Measurements from ENCODE around the gene CDC6. TPM values are rescaled to one million over a fixed set of nuclear protein-coding genes. Genes with fewer than 3 reads are reported as not detected.

Gene CDC6
- total RNA-seq, 1 donor from 2014 or later, result 8.8 TPM

- peaks cover 2% of the 10 kb centered on the region for H3K36me3 ChIP-seq (ENCODE audit: control insufficient read depth, insufficient read depth, low read length)
- H3K4me3 ChIP-seq (ENCODE audit: low read depth, low read length), result no peak overlapping the region
- TF ChIP-seq CTCF (IDR thresholded peaks at IDR 0.05; ENCODE audit: insufficient read depth, low read length, poor library complexity, severe bottlenecking), result no peak
- no peaks in the 10 kb centered on the region for H3K27me3 ChIP-seq (ENCODE audit: control insufficient read depth, insufficient read depth, low read length)
- no peak for DNase-seq (ENCODE audit: low read depth)
Observed at GRCh38 chr17:40338941-40339649, 51.4 kb downstream of the CDC6 start.

DNA sequence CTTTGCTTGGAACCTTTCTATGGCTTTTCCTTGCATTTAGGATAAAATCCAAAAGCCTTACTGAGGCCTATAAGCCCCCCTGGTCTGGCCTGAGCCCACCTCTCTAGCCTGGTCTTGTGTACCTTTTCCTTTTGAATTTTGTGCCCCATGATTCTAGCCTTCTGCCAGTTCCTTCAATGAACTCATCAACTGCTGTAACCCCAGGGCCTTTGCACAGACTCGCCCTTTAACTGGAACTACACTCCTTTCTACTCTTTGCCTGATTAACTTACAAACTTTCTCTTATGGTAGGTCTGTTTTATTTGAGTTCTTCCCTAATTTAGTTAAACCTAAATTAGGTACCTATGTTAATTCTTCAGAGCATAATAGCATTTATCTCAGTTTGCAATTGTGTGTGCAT lies 52.6 kb downstream of the CDC6 start:
- no peak for TF ChIP-seq CTCF (IDR thresholded peaks at IDR 0.05; ENCODE audit: insufficient read depth, low read length, poor library complexity, severe bottlenecking)
- Histone ChIP-seq H3K27me3 (ENCODE audit: control insufficient read depth, insufficient read depth, low read length) (no peaks in the 10 kb centered on the region), H3K4me3 (ENCODE audit: low read depth, low read length) (no peak overlapping the region), H3K36me3 (ENCODE audit: control insufficient read depth, insufficient read depth, low read length) (peaks cover 2% of the 10 kb centered on the region)
- no peak for DNase-seq (ENCODE audit: low read depth)

- Histone ChIP-seq H3K36me3 (ENCODE audit: control insufficient read depth, insufficient read depth, low read length) (peaks cover 2% of the 10 kb centered on the region), H3K4me3 (ENCODE audit: low read depth, low read length) (peak overlapping the region; percentile 80), H3K27me3 (ENCODE audit: control insufficient read depth, insufficient read depth, low read length) (no peaks in the 10 kb centered on the region)
- peak; percentile 34 for TF ChIP-seq CTCF (IDR thresholded peaks at IDR 0.05; ENCODE audit: insufficient read depth, low read length, poor library complexity, severe bottlenecking)
- DNase-seq (ENCODE audit: low read depth), result no peak
Observed at GRCh38 chr17:40340880-40341807, 53.5 kb downstream of the CDC6 start.

DNA sequence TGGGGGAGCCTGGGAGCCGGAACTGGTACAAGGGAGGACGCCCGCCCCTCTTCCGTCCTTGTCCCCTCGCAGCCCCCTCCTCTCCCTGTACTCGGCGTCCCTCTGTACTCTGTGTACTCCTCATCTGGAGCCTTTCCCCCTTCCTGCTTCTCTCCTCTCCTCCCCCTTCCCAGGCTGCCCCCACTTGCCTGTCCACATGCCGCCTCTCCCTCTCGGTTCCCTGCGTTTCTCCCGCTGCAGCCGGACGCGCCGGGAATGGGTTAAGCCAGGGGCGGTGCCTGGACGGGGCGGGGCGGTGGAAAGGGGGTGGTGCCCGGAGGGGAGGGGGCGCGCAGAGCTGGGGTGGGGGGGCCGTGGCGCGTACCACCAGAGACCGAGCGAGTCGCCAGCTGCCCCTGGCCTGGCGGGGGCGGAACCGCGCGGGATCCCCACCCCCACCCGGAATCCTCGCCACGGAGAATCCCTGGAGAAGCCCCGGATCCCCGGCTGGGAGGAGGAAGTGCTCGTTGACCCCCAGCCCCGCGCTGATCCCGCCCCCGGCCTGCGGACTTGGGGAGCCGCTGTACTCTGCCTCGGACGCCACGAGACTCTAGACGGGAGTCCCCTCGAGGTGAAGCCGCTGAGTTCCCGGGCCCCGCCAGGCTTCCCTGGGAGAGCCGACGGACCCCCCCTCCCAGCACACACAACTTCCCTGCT lies 54.3 kb downstream of the CDC6 start:
- H3K4me3 ChIP-seq (ENCODE audit: low read depth, low read length), result peak overlapping the region; percentile 80
- TF ChIP-seq CTCF (IDR thresholded peaks at IDR 0.05; ENCODE audit: insufficient read depth, low read length, poor library complexity, severe bottlenecking), result no peak
- DNase-seq (ENCODE audit: low read depth), result no peak
- H3K36me3 ChIP-seq (ENCODE audit: control insufficient read depth, insufficient read depth, low read length), result peaks cover 2% of the 10 kb centered on the region
- H3K27me3 ChIP-seq (ENCODE audit: control insufficient read depth, insufficient read depth, low read length), result no peaks in the 10 kb centered on the region

DNA sequence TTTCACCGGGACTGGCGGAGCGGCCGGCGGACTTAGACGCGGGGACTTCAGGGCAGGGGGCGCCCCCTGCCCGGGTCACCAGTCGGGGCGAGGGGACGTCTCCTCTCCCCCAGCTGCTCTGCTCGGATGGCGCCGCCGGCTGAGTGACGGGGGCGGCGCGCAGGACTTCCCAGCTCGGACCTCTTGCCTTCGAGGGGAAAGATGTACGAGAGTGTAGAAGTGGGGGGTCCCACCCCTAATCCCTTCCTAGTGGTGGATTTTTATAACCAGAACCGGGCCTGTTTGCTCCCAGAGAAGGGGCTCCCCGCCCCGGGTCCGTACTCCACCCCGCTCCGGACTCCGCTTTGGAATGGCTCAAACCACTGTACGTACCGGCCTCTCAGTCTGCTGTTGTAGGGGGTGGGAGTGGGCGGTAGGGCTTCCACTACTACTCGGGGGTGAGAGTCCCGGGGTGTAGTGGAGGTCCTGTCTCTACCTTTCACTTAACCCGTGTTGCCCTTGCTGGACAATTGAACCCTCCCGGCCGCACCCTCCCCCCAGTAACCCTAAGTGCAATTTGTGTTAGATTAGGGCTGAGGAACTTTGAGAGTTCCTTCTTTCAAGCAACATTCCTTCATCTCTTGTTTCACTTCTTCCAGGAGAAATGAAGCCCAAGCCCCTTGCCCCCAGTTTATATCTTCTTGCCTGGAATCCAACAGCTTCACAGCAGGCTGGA lies 55.0 kb downstream of the CDC6 start:
- no peak for DNase-seq (ENCODE audit: low read depth)
- TF ChIP-seq CTCF (IDR thresholded peaks at IDR 0.05; ENCODE audit: insufficient read depth, low read length, poor library complexity, severe bottlenecking), result no peak
- Histone ChIP-seq H3K36me3 (ENCODE audit: control insufficient read depth, insufficient read depth, low read length) (peaks cover 2% of the 10 kb centered on the region), H3K27me3 (ENCODE audit: control insufficient read depth, insufficient read depth, low read length) (no peaks in the 10 kb centered on the region), H3K4me3 (ENCODE audit: low read depth, low read length) (peak overlapping the region; percentile 80)
